GM19372 (cell line): Measurements from ENCODE around the gene SHC4.
A peak's percentile ranks its signal among the peaks of the same experiment; 100 is the strongest.
"Not testable (repeated sequence)": the region's sequence is repeated elsewhere in the genome, so short reads cannot be mapped to it uniquely, and the experiment has no call there.

Experiments used
- ATAC-seq: cut with Tn5 transposase; IDR thresholded peaks from one replicate; pipeline ENCODE4 v1.9.1; 2021; ENCODE audit warnings: mild to moderate bottlenecking, low read depth, moderate library complexity; ENCODE audit not compliant: unreplicated experiment

Gene SHC4

GRCh38 chr15:48803877-48804276 lies 159.8 kb downstream of the SHC4 start:
- no peak for ATAC-seq

- no peak for ATAC-seq
Measured at GRCh38 chr15:48802867-48803266, 160.9 kb downstream of the SHC4 start.

- no peak for ATAC-seq
Measured at GRCh38 chr15:48802257-48802656, 161.5 kb downstream of the SHC4 start.

- ATAC-seq = no peak
Measured at GRCh38 chr15:48800811-48801455, 162.8 kb downstream of the SHC4 start.

GRCh38 chr15:48800245-48800644 lies 163.5 kb downstream of the SHC4 start:
- ATAC-seq = no peak

GRCh38 chr15:48798319-48798718 lies 165.4 kb downstream of the SHC4 start:
- no peak for ATAC-seq

- ATAC-seq = no peak
Measured at GRCh38 chr15:48796930-48797329, 166.8 kb downstream of the SHC4 start.

GRCh38 chr15:48796521-48796920 lies 167.2 kb downstream of the SHC4 start:
- no peak for ATAC-seq

GRCh38 chr15:48795901-48796300 lies 167.8 kb downstream of the SHC4 start:
- ATAC-seq = no peak

GRCh38 chr15:48794697-48795134 lies 169.0 kb downstream of the SHC4 start:
- peak; percentile 94 for ATAC-seq

GRCh38 chr15:48792408-48792807 lies 171.3 kb downstream of the SHC4 start:
- ATAC-seq = no peak

- ATAC-seq = not testable (repeated sequence)
Measured at GRCh38 chr15:48790466-48791115, 173.1 kb downstream of the SHC4 start.

- ATAC-seq = no peak
Measured at GRCh38 chr15:48785712-48786111, 178.0 kb downstream of the SHC4 start.

- ATAC-seq = no peak
Measured at GRCh38 chr15:48785195-48785594, 178.5 kb downstream of the SHC4 start.

- ATAC-seq = no peak
Measured at GRCh38 chr15:48784756-48785155, 179.0 kb downstream of the SHC4 start.

GRCh38 chr15:48782911-48783310 lies 180.8 kb downstream of the SHC4 start:
- no peak for ATAC-seq

- no peak for ATAC-seq
Measured at GRCh38 chr15:48781481-48782081, 182.1 kb downstream of the SHC4 start.

- no peak for ATAC-seq
Measured at GRCh38 chr15:48781017-48781416, 182.7 kb downstream of the SHC4 start.

- ATAC-seq = no peak
Measured at GRCh38 chr15:48778331-48778730, 185.4 kb downstream of the SHC4 start.

- ATAC-seq = no peak
Measured at GRCh38 chr15:48777645-48778330, 185.9 kb downstream of the SHC4 start.

- ATAC-seq = no peak
Measured at GRCh38 chr15:48775546-48775945, 188.2 kb downstream of the SHC4 start.
